ENCODE data around the gene MTA3. TPM values are rescaled to one million over a fixed set of nuclear protein-coding genes. Genes with fewer than 3 reads are reported as not detected.
A peak's percentile ranks its signal among the peaks of the same experiment; 100 is the strongest.
"Not testable (repeated sequence)": the region's sequence is repeated elsewhere in the genome, so short reads cannot be mapped to it uniquely, and the experiment has no call there.

Gene MTA3
- total RNA-seq, 1 donor from 2014 or later: 117 TPM

- Mint-ChIP-seq H3K4me3 (no peak overlapping the region), H3K9me3 (no peaks in the 10 kb centered on the region), H3K4me1 (peaks cover 5% of the 10 kb centered on the region), H3K27me3 (ENCODE audit: insufficient read depth, low read depth) (no peaks in the 10 kb centered on the region), H3K27ac (no peak overlapping the region), H3K36me3 (peaks cover 34% of the 10 kb centered on the region)
- peak overlapping the region; percentile 71 for H3K27ac ChIP-seq
- no peaks in the 10 kb centered on the region for H3K27me3 ChIP-seq
- H3K4me3 ChIP-seq: no peak overlapping the region
- H3K9me3 ChIP-seq (ENCODE audit: low read depth): no peaks in the 10 kb centered on the region
- H2AFZ ChIP-seq (replicated peaks): no peak overlapping the region
- peaks cover 14% of the 10 kb centered on the region for H3K4me1 ChIP-seq
- peaks cover 53% of the 10 kb centered on the region for H4K20me1 ChIP-seq (ENCODE audit: low read depth)
- peak; percentile 79 for TF ChIP-seq EZH2phosphoT487 (IDR thresholded peaks at IDR 0.05)
- no peak for TF ChIP-seq EZH2 (IDR thresholded peaks at IDR 0.05)
- peaks cover 29% of the 10 kb centered on the region for H3K36me3 ChIP-seq
- H3F3A ChIP-seq (ENCODE audit: low read depth): peaks cover 17% of the 10 kb centered on the region
- peak; percentile 10 for DNase-seq (ENCODE audit: low spot score)
- no peak overlapping the region for H3K9ac ChIP-seq
- peaks cover 100% of the 10 kb centered on the region for H3K79me2 ChIP-seq (ENCODE audit: low read depth)
- H3K4me2 ChIP-seq: peak overlapping the region; percentile 43
These were observed 10.2 kb downstream of the MTA3 start for GRCh38 chr2:42578621-42579020.

GRCh38 chr2:42581257-42581656 lies 12.8 kb downstream of the MTA3 start:
- peaks cover 36% of the 10 kb centered on the region for H4K20me1 ChIP-seq (ENCODE audit: low read depth)
- Mint-ChIP-seq H3K27ac (no peak overlapping the region), H3K4me1 (peaks cover 5% of the 10 kb centered on the region), H3K9me3 (no peaks in the 10 kb centered on the region), H3K4me3 (no peak overlapping the region), H3K36me3 (peaks cover 23% of the 10 kb centered on the region), H3K27me3 (ENCODE audit: insufficient read depth, low read depth) (no peaks in the 10 kb centered on the region)
- H3K9ac ChIP-seq: no peak overlapping the region
- no peak overlapping the region for H2AFZ ChIP-seq (replicated peaks)
- H3K27ac ChIP-seq: no peak overlapping the region
- peaks cover 15% of the 10 kb centered on the region for H3K36me3 ChIP-seq
- peaks cover 100% of the 10 kb centered on the region for H3K79me2 ChIP-seq (ENCODE audit: low read depth)
- peaks cover 12% of the 10 kb centered on the region for H3F3A ChIP-seq (ENCODE audit: low read depth)
- no peak for DNase-seq (ENCODE audit: low spot score)
- H3K9me3 ChIP-seq (ENCODE audit: low read depth): no peaks in the 10 kb centered on the region
- H3K27me3 ChIP-seq: no peaks in the 10 kb centered on the region
- H3K4me2 ChIP-seq: no peak overlapping the region
- TF ChIP-seq EZH2phosphoT487 (IDR thresholded peaks at IDR 0.05) (no peak), CTCF (IDR thresholded peaks at IDR 0.05) (no peak), EZH2 (IDR thresholded peaks at IDR 0.05) (no peak)
- H3K4me1 ChIP-seq: peaks cover 14% of the 10 kb centered on the region
- no peak overlapping the region for H3K4me3 ChIP-seq

- not testable (repeated sequence) for H3K9ac ChIP-seq; DNase-seq (ENCODE audit: low spot score); H3K36me3 ChIP-seq; H2AFZ ChIP-seq (replicated peaks); H3K4me3 Mint-ChIP-seq; H3K4me1 ChIP-seq; H3K9me3 ChIP-seq (ENCODE audit: low read depth); H3K27me3 Mint-ChIP-seq (ENCODE audit: insufficient read depth, low read depth); H3K4me1 Mint-ChIP-seq; H3K27me3 ChIP-seq; H3K9me3 Mint-ChIP-seq; H3K27ac ChIP-seq; H3K4me2 ChIP-seq; H3K27ac Mint-ChIP-seq; H3K4me3 ChIP-seq
- H4K20me1 ChIP-seq (ENCODE audit: low read depth): peaks cover 11% of the 10 kb centered on the region
- peaks cover 100% of the 10 kb centered on the region for H3K79me2 ChIP-seq (ENCODE audit: low read depth)
- H3F3A ChIP-seq (ENCODE audit: low read depth): peaks cover 14% of the 10 kb centered on the region
- H3K36me3 Mint-ChIP-seq: peaks cover 25% of the 10 kb centered on the region
These were observed 16.2 kb downstream of the MTA3 start for GRCh38 chr2:42584628-42585027.

GRCh38 chr2:42585779-42586178 lies 17.3 kb downstream of the MTA3 start:
- no peaks in the 10 kb centered on the region for H3K4me1 ChIP-seq
- TF ChIP-seq EZH2 (IDR thresholded peaks at IDR 0.05) (no peak), CTCF (IDR thresholded peaks at IDR 0.05) (no peak), EZH2phosphoT487 (IDR thresholded peaks at IDR 0.05) (no peak)
- peaks cover 100% of the 10 kb centered on the region for H3K79me2 ChIP-seq (ENCODE audit: low read depth)
- DNase-seq (ENCODE audit: low spot score): no peak
- Mint-ChIP-seq H3K4me3 (no peak overlapping the region), H3K36me3 (peaks cover 26% of the 10 kb centered on the region), H3K27me3 (ENCODE audit: insufficient read depth, low read depth) (no peaks in the 10 kb centered on the region), H3K4me1 (no peaks in the 10 kb centered on the region), H3K9me3 (peaks cover 3% of the 10 kb centered on the region), H3K27ac (no peak overlapping the region)
- no peak overlapping the region for H3K27ac ChIP-seq
- peaks cover 9% of the 10 kb centered on the region for H4K20me1 ChIP-seq (ENCODE audit: low read depth)
- H3F3A ChIP-seq (ENCODE audit: low read depth): peaks cover 14% of the 10 kb centered on the region
- H3K4me3 ChIP-seq: no peak overlapping the region
- H3K9me3 ChIP-seq (ENCODE audit: low read depth): no peaks in the 10 kb centered on the region
- H3K9ac ChIP-seq: no peak overlapping the region
- H3K27me3 ChIP-seq: no peaks in the 10 kb centered on the region
- no peak overlapping the region for H2AFZ ChIP-seq (replicated peaks)
- no peak overlapping the region for H3K4me2 ChIP-seq
- H3K36me3 ChIP-seq: no peaks in the 10 kb centered on the region
